GM21367 (cell line): Measurements from ENCODE around the gene KDM8.
A peak's percentile ranks its signal among the peaks of the same experiment; 100 is the strongest.
"Not testable (repeated sequence)": the region's sequence is repeated elsewhere in the genome, so short reads cannot be mapped to it uniquely, and the experiment has no call there.

Experiments used
- ATAC-seq: cut with Tn5 transposase; IDR thresholded peaks from one replicate; pipeline ENCODE4 v1.9.1; 2021; ENCODE audit not compliant: unreplicated experiment

Gene KDM8

GRCh38 chr16:27240948-27241531 is 37.7 kb downstream of the KDM8 start:
- no peak for ATAC-seq

- no peak for ATAC-seq
These were observed 38.3 kb downstream of the KDM8 start for GRCh38 chr16:27241658-27242057.

- ATAC-seq: no peak
These were observed 39.1 kb downstream of the KDM8 start for GRCh38 chr16:27242398-27242797.

GRCh38 chr16:27242868-27243590 is 39.7 kb downstream of the KDM8 start:
- no peak for ATAC-seq

- no peak for ATAC-seq
These were observed 40.5 kb downstream of the KDM8 start for GRCh38 chr16:27243725-27244362.

GRCh38 chr16:27244363-27244755 is 41.0 kb downstream of the KDM8 start:
- no peak for ATAC-seq

GRCh38 chr16:27245276-27246172 is 42.2 kb downstream of the KDM8 start:
- ATAC-seq: no peak

GRCh38 chr16:27246439-27246838 is 43.1 kb downstream of the KDM8 start:
- ATAC-seq: no peak

GRCh38 chr16:27247076-27247475 is 43.8 kb downstream of the KDM8 start:
- ATAC-seq: not testable (repeated sequence)

- no peak for ATAC-seq
These were observed 44.7 kb downstream of the KDM8 start for GRCh38 chr16:27248036-27248435.

GRCh38 chr16:27248886-27249285 is 45.6 kb downstream of the KDM8 start:
- not testable (repeated sequence) for ATAC-seq

GRCh38 chr16:27251541-27252205 is 48.3 kb downstream of the KDM8 start:
- no peak for ATAC-seq

- ATAC-seq: no peak
These were observed 48.9 kb downstream of the KDM8 start for GRCh38 chr16:27252206-27252585.

- ATAC-seq: no peak
These were observed 50.2 kb downstream of the KDM8 start for GRCh38 chr16:27253526-27253930.

- peak; percentile 68 for ATAC-seq
These were observed 51.0 kb downstream of the KDM8 start for GRCh38 chr16:27254262-27254811.

- ATAC-seq: no peak
These were observed 53.5 kb downstream of the KDM8 start for GRCh38 chr16:27256861-27257260.

GRCh38 chr16:27257271-27257670 is 53.9 kb downstream of the KDM8 start:
- ATAC-seq: no peak

GRCh38 chr16:27258241-27258734 is 55.0 kb downstream of the KDM8 start:
- ATAC-seq: no peak

- no peak for ATAC-seq
These were observed 56.4 kb downstream of the KDM8 start for GRCh38 chr16:27259710-27260109.

- not testable (repeated sequence) for ATAC-seq
These were observed 59.6 kb downstream of the KDM8 start for GRCh38 chr16:27262904-27263423.
